ENCODE data around the gene PCDH8. TPM values are rescaled to one million over a fixed set of nuclear protein-coding genes. Genes with fewer than 3 reads are reported as not detected.

Gene PCDH8
- total RNA-seq, 1 experiment from 2014 or later: not detected

GRCh38 chr13:52835071-52835839 is 13.2 kb downstream of the PCDH8 start:
- CTCF ChIA-PET: no interaction called here
- peaks cover 7% of the 10 kb centered on the region for H3K4me1 Mint-ChIP-seq (ENCODE audit: low read depth, unreplicated experiment)
- POLR2A ChIA-PET: no interaction called here
- H3K36me3 Mint-ChIP-seq (ENCODE audit: insufficient read depth, unreplicated experiment): no peaks in the 10 kb centered on the region
- no peak overlapping the region for H3K4me3 Mint-ChIP-seq (ENCODE audit: unreplicated experiment)
- Histone ChIP-seq H3K27me3 (replicated peaks; ENCODE audit: control insufficient read depth, insufficient read depth, low read length) (no peaks in the 10 kb centered on the region), H3K4me1 (no peaks in the 10 kb centered on the region), H3K9me3 (no peaks in the 10 kb centered on the region), H3K36me3 (ENCODE audit: control insufficient read depth, insufficient read depth, low read length) (no peaks in the 10 kb centered on the region), H3K4me3 (ENCODE audit: low read depth, low read length) (no peak overlapping the region)
- TF ChIP-seq, protein P1, sequence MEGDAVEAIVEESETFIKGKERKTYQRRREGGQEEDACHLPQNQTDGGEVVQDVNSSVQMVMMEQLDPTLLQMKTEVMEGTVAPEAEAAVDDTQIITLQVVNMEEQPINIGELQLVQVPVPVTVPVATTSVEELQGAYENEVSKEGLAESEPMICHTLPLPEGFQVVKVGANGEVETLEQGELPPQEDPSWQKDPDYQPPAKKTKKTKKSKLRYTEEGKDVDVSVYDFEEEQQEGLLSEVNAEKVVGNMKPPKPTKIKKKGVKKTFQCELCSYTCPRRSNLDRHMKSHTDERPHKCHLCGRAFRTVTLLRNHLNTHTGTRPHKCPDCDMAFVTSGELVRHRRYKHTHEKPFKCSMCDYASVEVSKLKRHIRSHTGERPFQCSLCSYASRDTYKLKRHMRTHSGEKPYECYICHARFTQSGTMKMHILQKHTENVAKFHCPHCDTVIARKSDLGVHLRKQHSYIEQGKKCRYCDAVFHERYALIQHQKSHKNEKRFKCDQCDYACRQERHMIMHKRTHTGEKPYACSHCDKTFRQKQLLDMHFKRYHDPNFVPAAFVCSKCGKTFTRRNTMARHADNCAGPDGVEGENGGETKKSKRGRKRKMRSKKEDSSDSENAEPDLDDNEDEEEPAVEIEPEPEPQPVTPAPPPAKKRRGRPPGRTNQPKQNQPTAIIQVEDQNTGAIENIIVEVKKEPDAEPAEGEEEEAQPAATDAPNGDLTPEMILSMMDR (IDR thresholded peaks at IDR 0.05; ENCODE audit: insufficient read depth in 1 of 2, low read depth in 1 of 2, low read length in 1 of 2, severe bottlenecking in 1 of 2, unreplicated experiment in 1 of 2): no peak
- no peaks in the 10 kb centered on the region for H3K9me3 Mint-ChIP-seq (ENCODE audit: unreplicated experiment)
- intact Hi-C loops (cut with micrococcal nuclease; ENCODE audit: unreplicated experiment): no loop called here
- no peak for DNase-seq
- no TSS peak for BruUV-seq (replicated peaks)
- no peak overlapping the region for H3K27ac Mint-ChIP-seq (ENCODE audit: unreplicated experiment)
- peaks cover 23% of the 10 kb centered on the region for H3K27me3 Mint-ChIP-seq (ENCODE audit: insufficient read depth, unreplicated experiment)

GRCh38 chr13:52833296-52833875 is 15.1 kb downstream of the PCDH8 start:
- no peak overlapping the region for H3K27ac Mint-ChIP-seq (ENCODE audit: unreplicated experiment)
- no TSS peak for BruUV-seq (replicated peaks)
- Histone ChIP-seq H3K4me3 (ENCODE audit: low read depth, low read length) (no peak overlapping the region), H3K4me1 (no peaks in the 10 kb centered on the region), H3K36me3 (ENCODE audit: control insufficient read depth, insufficient read depth, low read length) (no peaks in the 10 kb centered on the region), H3K27me3 (replicated peaks; ENCODE audit: control insufficient read depth, insufficient read depth, low read length) (no peaks in the 10 kb centered on the region), H3K9me3 (no peaks in the 10 kb centered on the region)
- ChIA-PET POLR2A (no interaction called here), CTCF (no interaction called here)
- H3K27me3 Mint-ChIP-seq (ENCODE audit: insufficient read depth, unreplicated experiment): peaks cover 18% of the 10 kb centered on the region
- no peaks in the 10 kb centered on the region for H3K9me3 Mint-ChIP-seq (ENCODE audit: unreplicated experiment)
- no peak overlapping the region for H3K4me3 Mint-ChIP-seq (ENCODE audit: unreplicated experiment)
- no peaks in the 10 kb centered on the region for H3K36me3 Mint-ChIP-seq (ENCODE audit: insufficient read depth, unreplicated experiment)
- H3K4me1 Mint-ChIP-seq (ENCODE audit: low read depth, unreplicated experiment): peaks cover 7% of the 10 kb centered on the region
- TF ChIP-seq, protein P1 (IDR thresholded peaks at IDR 0.05; ENCODE audit: insufficient read depth in 1 of 2, low read depth in 1 of 2, low read length in 1 of 2, severe bottlenecking in 1 of 2, unreplicated experiment in 1 of 2): no peak
- DNase-seq: no peak
- intact Hi-C loops (cut with micrococcal nuclease; ENCODE audit: unreplicated experiment): no loop called here

DNA sequence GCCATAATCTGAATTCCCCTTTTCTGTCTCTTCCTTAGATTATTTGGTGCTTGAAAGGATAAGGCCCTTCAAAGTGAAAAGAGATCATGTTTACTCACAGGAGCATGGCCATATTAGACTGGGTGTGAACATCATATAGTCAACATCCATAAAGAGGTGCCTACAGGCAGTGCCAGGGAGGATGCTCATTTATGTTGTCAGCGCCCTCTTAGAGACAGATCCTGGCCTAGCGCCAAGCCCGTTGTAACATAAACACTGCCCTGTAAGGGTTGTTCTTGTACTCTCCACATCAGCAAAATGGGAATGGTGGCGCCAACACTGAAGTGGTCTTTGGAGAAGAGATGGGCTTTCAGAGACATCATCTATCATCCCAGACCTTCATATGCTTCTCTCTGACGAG is 16.1 kb downstream of the PCDH8 start:
- Histone ChIP-seq H3K36me3 (ENCODE audit: control insufficient read depth, insufficient read depth, low read length) (no peaks in the 10 kb centered on the region), H3K4me3 (ENCODE audit: low read depth, low read length) (no peak overlapping the region), H3K4me1 (no peaks in the 10 kb centered on the region), H3K27me3 (replicated peaks; ENCODE audit: control insufficient read depth, insufficient read depth, low read length) (no peaks in the 10 kb centered on the region), H3K9me3 (no peaks in the 10 kb centered on the region)
- H3K9me3 Mint-ChIP-seq (ENCODE audit: unreplicated experiment): no peaks in the 10 kb centered on the region
- H3K27me3 Mint-ChIP-seq (ENCODE audit: insufficient read depth, unreplicated experiment): peaks cover 22% of the 10 kb centered on the region
- H3K4me1 Mint-ChIP-seq (ENCODE audit: low read depth, unreplicated experiment): peaks cover 7% of the 10 kb centered on the region
- ChIA-PET POLR2A (no interaction called here), CTCF (no interaction called here)
- no TSS peak for BruUV-seq (replicated peaks)
- intact Hi-C loops (cut with micrococcal nuclease; ENCODE audit: unreplicated experiment): no loop called here
- TF ChIP-seq, protein P1 (IDR thresholded peaks at IDR 0.05; ENCODE audit: insufficient read depth in 1 of 2, low read depth in 1 of 2, low read length in 1 of 2, severe bottlenecking in 1 of 2, unreplicated experiment in 1 of 2): no peak
- H3K36me3 Mint-ChIP-seq (ENCODE audit: insufficient read depth, unreplicated experiment): no peaks in the 10 kb centered on the region
- no peak overlapping the region for H3K27ac Mint-ChIP-seq (ENCODE audit: unreplicated experiment)
- no peak overlapping the region for H3K4me3 Mint-ChIP-seq (ENCODE audit: unreplicated experiment)
- no peak for DNase-seq

All from Caco-2 (cell line).